Measurements from ENCODE around the gene CNTN1. TPM values are rescaled to one million over a fixed set of nuclear protein-coding genes. Genes with fewer than 3 reads are reported as not detected.
A peak's percentile ranks its signal among the peaks of the same experiment; 100 is the strongest.

The CNTN1 gene
- total and polyA plus RNA-seq, 10 of the 15 experiments (the other 5 are each of a cell fraction or from before 2014, with no cell fraction given), result 0.06 to 0.14 TPM; not detected in 8

- no peak for TF ChIP-seq RB1 (IDR thresholded peaks at IDR 0.05; ENCODE audit: borderline replicate concordance)
- Histone ChIP-seq H3K27me3 (replicated peaks in 1 of 2; ENCODE audit: control insufficient read depth in 2 of 2, insufficient read depth in 2 of 2, low read length in 1 of 2) (no peaks in the 10 kb centered on the region), H3K27ac (ENCODE audit: control insufficient read depth, insufficient read depth) (no peak overlapping the region), H3K9ac (ENCODE audit: control insufficient read depth, insufficient read depth, low read length) (no peak overlapping the region), H3K4me3 (no peak overlapping the region), H2AFZ (ENCODE audit: control insufficient read depth, low read depth, low read length) (no peak overlapping the region), H3K4me2 (ENCODE audit: control insufficient read depth, insufficient read depth) (no peak overlapping the region), H4K20me1 (ENCODE audit: control insufficient read depth, insufficient read depth) (no peaks in the 10 kb centered on the region), H3K79me2 (ENCODE audit: control insufficient read depth, insufficient read depth, low read length) (no peaks in the 10 kb centered on the region), H3K9me3 (replicated peaks; ENCODE audit: control insufficient read depth, insufficient read depth, low read length) (no peaks in the 10 kb centered on the region; the same call in 2 of the 3 replicates), H3K4me1 (ENCODE audit: control insufficient read depth, insufficient read depth, low read length) (no peaks in the 10 kb centered on the region), H3K36me3 (ENCODE audit: control insufficient read depth in 2 of 2, insufficient read depth in 2 of 2, low read length in 1 of 2) (no peaks in the 10 kb centered on the region)
- POLR2A ChIA-PET, result no interaction called here
- no peak for FAIRE-seq
- no peak for DNase-seq (ENCODE audit: low read depth, low spot score)
- intact Hi-C loops (cut with micrococcal nuclease; ENCODE audit: unreplicated experiment), result no loop called here
- SMC1A ChIA-PET (ENCODE audit: uncharacterized antibody, unreplicated experiment), result no interaction called here
- in situ Hi-C loops (cut with MboI), result no loop called here
- RAD21 ChIA-PET (ENCODE audit: unreplicated experiment), result no interaction called here
- 0% methylated on average over 1 of the region's 1 CpG for WGBS (ENCODE audit: insufficient coverage, insufficient replicate concordance, low lambda C conversion rate, missing lambda C conversion rate)
- CTCF ChIA-PET, result no interaction called here
- no TSS peak for BruUV-seq (replicated peaks)
- ATAC-seq, result no peak
Observed at GRCh38 chr12:41008472-41008871, 316.2 kb downstream of the CNTN1 start.

- in situ Hi-C loops (cut with MboI) (no loop called here), intact Hi-C loops (cut with micrococcal nuclease; ENCODE audit: unreplicated experiment) (no loop called here)
- ATAC-seq (no peak), FAIRE-seq (no peak), DNase-seq (ENCODE audit: low read depth, low spot score) (no peak)
- ChIA-PET CTCF (no interaction called here), RAD21 (ENCODE audit: unreplicated experiment) (no interaction called here), POLR2A (no interaction called here), SMC1A (ENCODE audit: uncharacterized antibody, unreplicated experiment) (no interaction called here)
- Histone ChIP-seq H3K4me1 (ENCODE audit: control insufficient read depth, insufficient read depth, low read length) (no peaks in the 10 kb centered on the region), H3K36me3 (ENCODE audit: control insufficient read depth in 2 of 2, insufficient read depth in 2 of 2, low read length in 1 of 2) (no peaks in the 10 kb centered on the region), H3K27me3 (replicated peaks in 1 of 2; ENCODE audit: control insufficient read depth in 2 of 2, insufficient read depth in 2 of 2, low read length in 1 of 2) (no peaks in the 10 kb centered on the region), H2AFZ (ENCODE audit: control insufficient read depth, low read depth, low read length) (no peak overlapping the region), H3K27ac (ENCODE audit: control insufficient read depth, insufficient read depth) (no peak overlapping the region), H4K20me1 (ENCODE audit: control insufficient read depth, insufficient read depth) (no peaks in the 10 kb centered on the region), H3K79me2 (ENCODE audit: control insufficient read depth, insufficient read depth, low read length) (no peaks in the 10 kb centered on the region), H3K4me3 (no peak overlapping the region), H3K9me3 (replicated peaks; ENCODE audit: control insufficient read depth, insufficient read depth, low read length) (no peaks in the 10 kb centered on the region; the same call in 2 of the 3 replicates), H3K4me2 (ENCODE audit: control insufficient read depth, insufficient read depth) (no peak overlapping the region), H3K9ac (ENCODE audit: control insufficient read depth, insufficient read depth, low read length) (no peak overlapping the region)
- 23% methylated on average over 1 of the region's 1 CpG for WGBS (ENCODE audit: insufficient coverage, insufficient replicate concordance, low lambda C conversion rate, missing lambda C conversion rate)
- no TSS peak for BruUV-seq (replicated peaks)
- TF ChIP-seq BRCA1 (IDR thresholded peaks at IDR 0.05; ENCODE audit: low read depth, low read length) (no peak), ESRRA (IDR thresholded peaks at IDR 0.05; ENCODE audit: low read length) (peak; percentile 52; the same call in 1 of the 2 replicates), EZH2 (IDR thresholded peaks at IDR 0.05; ENCODE audit: borderline replicate concordance, control insufficient read depth, low read depth, low read length) (no peak)
Observed at GRCh38 chr12:41011939-41012338, 319.7 kb downstream of the CNTN1 start.
